DMS153 treated with DMSO at 0.1 percent for 48 hours (cell line): ENCODE data around the gene DUOX2.
"Not testable (repeated sequence)": the region's sequence is repeated elsewhere in the genome, so short reads cannot be mapped to it uniquely, and the experiment has no call there.

ENCODE experiments used
- DNase-seq: peaks from one replicate; lab custom pipeline; 2025; ENCODE audit not compliant: unreplicated experiment; lab: John Stamatoyannopoulos, UW

The DUOX2 gene

GRCh38 chr15:45120081-45120972 is 6.4 kb upstream of the DUOX2 start:
- no peak for DNase-seq

- no peak for DNase-seq
Measured at GRCh38 chr15:45118996-45119395, 5.0 kb upstream of the DUOX2 start.

GRCh38 chr15:45118131-45118588 is 4.2 kb upstream of the DUOX2 start:
- DNase-seq: peak; percentile 68

GRCh38 chr15:45117308-45118130 is 3.5 kb upstream of the DUOX2 start:
- no peak for DNase-seq

DNA sequence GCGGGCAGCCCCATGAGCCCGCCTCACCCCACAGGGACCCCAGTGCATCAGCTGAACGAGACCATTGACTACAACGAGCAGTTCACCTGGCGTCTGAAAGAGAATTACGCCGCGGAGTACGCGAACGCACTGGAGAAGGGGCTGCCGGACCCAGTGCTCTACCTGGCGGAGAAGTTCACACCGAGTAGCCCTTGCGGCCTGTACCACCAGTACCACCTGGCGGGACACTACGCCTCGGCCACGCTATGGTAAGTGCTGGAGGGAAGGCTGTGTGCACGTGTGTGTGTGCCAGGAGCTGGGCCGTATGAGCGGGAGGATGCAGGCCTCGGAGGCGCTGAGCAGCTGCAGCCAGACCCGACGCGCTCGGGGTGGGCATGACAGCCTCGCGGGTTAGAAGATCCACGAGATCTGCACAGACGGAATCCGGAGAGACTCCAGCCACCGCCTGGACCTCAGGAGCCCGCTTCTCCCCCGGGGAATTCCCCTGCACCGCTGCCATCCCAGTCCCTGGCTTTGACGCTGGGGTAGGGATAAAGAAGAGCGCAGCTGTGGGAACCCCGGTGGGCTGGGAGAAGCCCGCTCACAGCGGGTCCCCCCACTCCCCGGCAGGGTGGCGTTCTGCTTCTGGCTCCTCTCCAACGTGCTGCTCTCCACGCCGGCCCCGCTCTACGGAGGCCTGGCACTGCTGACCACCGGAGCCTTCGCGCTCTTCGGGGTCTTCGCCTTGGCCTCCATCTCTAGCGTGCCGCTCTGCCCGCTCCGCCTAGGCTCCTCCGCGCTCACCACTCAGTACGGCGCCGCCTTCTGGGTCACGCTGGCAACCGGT is 2.7 kb upstream of the DUOX2 start:
- no peak for DNase-seq

DNA sequence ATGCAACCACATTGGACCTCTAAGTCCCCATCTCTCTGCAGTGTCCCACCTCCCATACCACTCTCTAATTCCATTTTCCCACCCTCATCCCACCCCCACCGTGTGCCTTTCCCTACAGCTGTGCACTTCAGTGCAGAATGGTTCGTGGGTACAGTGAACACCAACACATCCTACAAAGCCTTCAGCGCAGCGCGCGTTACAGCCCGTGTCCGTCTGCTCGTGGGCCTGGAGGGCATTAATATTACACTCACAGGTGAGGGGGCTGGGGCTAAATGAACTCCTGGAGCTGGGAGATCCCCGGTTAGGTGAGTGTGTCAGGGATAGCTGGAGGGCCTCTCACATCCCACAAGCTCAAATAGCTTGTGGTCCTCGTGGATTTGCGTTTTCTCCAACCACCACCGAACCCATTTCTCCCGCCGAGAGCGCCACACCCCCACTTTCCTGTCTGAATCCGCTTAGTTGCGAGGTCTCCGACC is 2.1 kb upstream of the DUOX2 start:
- DNase-seq: no peak

GRCh38 chr15:45115312-45115820 is 1.4 kb upstream of the DUOX2 start:
- DNase-seq: no peak

DNA sequence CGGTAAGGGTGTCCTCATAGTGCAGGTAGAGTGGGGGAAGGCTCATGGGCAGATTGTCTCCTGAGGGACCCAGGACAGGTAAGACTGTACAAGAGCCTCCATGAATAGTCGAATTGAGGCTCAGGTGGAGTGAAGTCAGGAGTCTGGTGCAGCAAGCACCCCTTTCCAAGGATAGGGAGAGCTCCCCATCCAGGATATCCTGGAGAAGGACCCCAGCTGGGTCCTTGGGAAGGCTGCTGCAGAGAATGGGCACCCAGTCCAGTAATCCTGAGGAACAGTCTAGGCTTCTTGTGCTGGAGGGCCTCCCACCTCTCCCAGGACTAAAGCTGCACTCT is 746 bp upstream of the DUOX2 start:
- DNase-seq: no peak

- DNase-seq: no peak
Measured at GRCh38 chr15:45113380-45113990, 487 bp downstream of the DUOX2 start.

DNA sequence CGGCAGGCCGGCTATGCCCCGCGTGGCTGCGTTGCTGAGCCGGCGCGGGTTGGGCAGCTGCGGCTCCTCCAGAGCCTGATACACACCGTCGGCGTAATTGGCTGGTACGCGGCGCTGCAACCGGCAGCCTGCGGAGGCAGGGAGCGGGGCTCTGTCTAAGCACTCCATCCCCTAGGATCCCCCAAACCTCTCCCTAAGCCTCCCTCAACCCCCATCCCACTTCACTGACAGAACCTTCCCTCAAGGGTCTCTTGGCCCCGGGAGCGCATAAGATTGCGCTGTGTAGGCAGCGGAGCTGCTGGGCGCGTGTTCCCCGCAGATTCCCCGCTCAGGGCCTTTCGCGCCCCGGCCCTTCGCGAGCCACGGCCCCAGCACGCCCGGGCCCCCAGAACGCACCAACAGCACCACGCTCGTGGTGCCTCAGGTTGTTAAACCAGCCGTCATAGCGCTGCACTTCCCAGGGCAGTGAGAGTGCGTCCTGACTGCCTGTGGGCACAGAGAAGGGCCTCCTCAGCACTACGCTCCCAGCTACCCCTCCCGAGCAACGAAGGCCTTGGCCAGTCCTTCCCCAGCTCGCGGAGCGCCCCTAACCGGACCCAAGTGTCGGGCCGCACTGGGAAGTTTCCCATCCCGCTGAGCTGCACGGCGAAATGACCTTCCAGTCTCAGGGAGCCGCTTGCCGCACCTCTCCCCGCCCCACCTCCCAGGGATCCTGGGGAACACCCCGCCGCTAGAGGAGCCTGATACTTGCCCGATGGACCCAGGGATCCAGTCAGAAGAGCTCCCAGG is 1.2 kb downstream of the DUOX2 start:
- DNase-seq: no peak

GRCh38 chr15:45112143-45112590 is 1.8 kb downstream of the DUOX2 start:
- no peak for DNase-seq

- no peak for DNase-seq
Measured at GRCh38 chr15:45111390-45112142, 2.4 kb downstream of the DUOX2 start.

GRCh38 chr15:45110256-45110820 is 3.6 kb downstream of the DUOX2 start:
- DNase-seq: no peak

DNA sequence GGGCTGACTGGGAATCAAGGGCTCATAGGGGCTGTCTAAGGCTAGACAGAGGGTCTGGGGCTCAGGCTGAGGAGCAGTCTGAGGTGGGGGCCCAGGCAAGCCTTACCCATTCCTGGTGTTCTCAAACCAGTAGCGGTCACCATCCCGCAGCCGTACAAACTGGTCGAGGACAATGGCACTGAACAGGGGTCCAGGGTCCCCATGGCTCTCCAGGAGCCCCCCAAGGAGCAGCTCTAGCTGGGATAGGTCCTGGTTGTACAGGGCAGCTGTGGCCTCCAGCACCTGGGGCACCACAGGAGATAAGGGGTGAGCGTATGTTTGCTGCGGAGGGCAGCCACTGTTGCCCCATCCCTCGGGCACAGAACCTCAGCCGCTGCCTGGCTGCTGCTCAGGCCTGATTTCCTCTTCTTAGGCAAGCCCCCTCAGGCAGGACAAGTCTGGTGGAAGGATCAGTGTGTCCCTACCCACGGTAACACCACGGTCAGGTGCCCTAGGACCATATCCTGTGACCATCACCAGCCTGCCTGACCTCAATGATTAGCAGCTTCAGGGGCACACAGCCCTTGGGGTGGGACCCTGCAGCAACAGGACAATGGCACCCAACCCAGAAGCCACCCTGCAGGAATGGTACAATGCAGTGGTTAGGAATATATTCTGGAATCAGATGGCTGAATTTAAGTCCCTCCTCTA is 5.9 kb downstream of the DUOX2 start:
- DNase-seq: no peak

GRCh38 chr15:45106002-45106790 is 7.8 kb downstream of the DUOX2 start:
- no peak for DNase-seq

DNA sequence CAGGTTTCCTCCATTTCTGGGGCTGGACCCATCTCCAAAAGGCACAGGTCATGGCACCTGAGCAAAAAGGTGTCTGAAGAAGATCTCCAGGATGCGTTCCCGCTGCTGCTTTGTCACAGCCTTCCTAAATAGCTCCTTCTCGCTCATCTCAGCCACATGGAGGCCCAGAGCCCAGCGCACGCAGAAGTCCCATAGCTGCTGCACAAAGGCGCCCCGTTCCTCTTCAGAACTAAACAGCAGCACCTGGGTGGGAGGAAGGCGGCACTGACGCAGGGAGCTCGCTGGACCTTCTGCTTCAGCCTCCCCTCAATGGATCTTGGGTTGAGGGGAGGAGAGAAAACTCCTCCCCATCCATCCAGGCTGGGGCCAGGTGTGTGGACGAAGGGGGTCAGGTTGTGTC is 8.4 kb downstream of the DUOX2 start:
- DNase-seq: no peak

DNA sequence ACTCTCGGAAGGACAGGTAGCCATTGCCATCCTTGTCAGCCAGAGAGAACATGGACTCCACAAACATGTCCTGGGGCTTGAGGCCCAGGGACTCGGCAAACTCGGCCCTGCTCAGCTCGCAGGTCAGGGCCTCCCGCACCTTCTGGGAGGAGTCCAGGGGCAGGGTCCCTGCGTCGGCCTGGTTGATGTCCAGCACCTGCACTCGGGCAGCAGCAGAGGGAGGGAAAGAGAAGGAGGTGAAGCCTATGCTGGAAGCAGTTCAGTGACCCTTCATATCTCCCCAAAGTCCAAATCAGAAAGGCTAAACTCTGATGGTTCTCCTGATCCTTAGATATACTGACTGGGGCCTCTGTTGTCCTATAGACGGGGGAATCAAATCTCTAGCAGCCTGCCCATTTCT is 9.8 kb downstream of the DUOX2 start:
- not testable (repeated sequence) for DNase-seq
